Lung (tissue), 12 donors: ENCODE results near the gene ERO1B. TPM values are rescaled to one million over a fixed set of nuclear protein-coding genes. Genes with fewer than 3 reads are reported as not detected.

Source experiments
- ATAC-seq: fragments of 200-7000 bp; cut with Tn5 transposase; one replicate; pipeline ENCODE4 v1.9.1; 2020; ENCODE audit warnings: moderate number of reproducible peaks; ENCODE audit not compliant: insufficient read depth, low FRiP score
- DNase-seq, 3 donors: peaks; one replicate each; pipeline ENCODE4 v3.0.0-alpha.2; 2013 to 2017
- H3K27ac ChIP-seq, 2 donors: one replicate each; pipeline ENCODE4 v1.5.1; 2013; ENCODE audit warnings: mild to moderate bottlenecking in 2 of 2, moderate library complexity in 2 of 2, control low read depth in 1 of 2, inconsistent platforms in 1 of 2, low read depth in 1 of 2, low read length in 1 of 2
- H3K27me3 ChIP-seq, 3 donors: one replicate each; pipeline ENCODE4 v1.5.1; 2013; ENCODE audit warnings: low read length in 2 of 3; ENCODE audit not compliant: control insufficient read depth in 3 of 3, insufficient read depth in 3 of 3
- H3K36me3 ChIP-seq, 4 donors: one replicate each; pipeline ENCODE4 v1.5.1; 2013; ENCODE audit warnings: low read length in 4 of 4, mild to moderate bottlenecking in 1 of 4, moderate library complexity in 1 of 4; ENCODE audit not compliant: control insufficient read depth in 4 of 4, insufficient read depth in 4 of 4
- H3K4me1 ChIP-seq, 5 donors: one replicate each; pipeline ENCODE4 v1.5.1; 2013; ENCODE audit warnings: low read length in 5 of 5, mild to moderate bottlenecking in 2 of 5, moderate library complexity in 1 of 5; ENCODE audit not compliant: control insufficient read depth in 5 of 5, insufficient read depth in 5 of 5
- H3K4me3 ChIP-seq: one replicate; pipeline ENCODE4 v1.5.1; 2013; ENCODE audit warnings: mild to moderate bottlenecking, control low read depth, moderate library complexity
- H3K9ac ChIP-seq, 2 donors: one replicate each; pipeline ENCODE4 v1.5.1; 2013; ENCODE audit warnings: low read length in 2 of 2, control low read depth in 1 of 2; ENCODE audit not compliant: insufficient read depth in 1 of 2
- H3K9me3 ChIP-seq, 4 donors: one replicate each; pipeline ENCODE4 v1.5.1; 2013; ENCODE audit warnings: low read length in 3 of 4, mild to moderate bottlenecking in 1 of 4, moderate library complexity in 1 of 4; ENCODE audit not compliant: control insufficient read depth in 4 of 4, insufficient read depth in 3 of 4
- CTCF ChIP-seq: IDR thresholded peaks from 2 replicates; pipeline ENCODE4 v1.5.1; 2012; ENCODE audit warnings: mild to moderate bottlenecking; ENCODE audit errors: control extremely low read depth, extremely low read depth
- WGBS, 2 donors: extraction: QIAGEN DNeasy Blood & Tissue Kit; methylation state at CpG; one replicate each; pipeline ENCODE4 v1.1.7; 2013; 5-methylcytosine and 5-hydroxymethylcytosine counted together
- polyA plus RNA-seq, 2 donors: library from polyadenylated mRNA; stranded (reverse); fragments of 200-250 nt; gene quantifications; one replicate each; pipeline ENCODE4 v1.2.1, GENCODE V29; 2013
- total RNA-seq, 2 donors: library from RNA; depleted of rRNA in 1 of 2; stranded (reverse); fragments of >200 nt in 1 of 2; gene quantifications; one replicate each; pipeline ENCODE4 v1.2.1, GENCODE V29; 2014 to 2021
- donor health status: control.
- donor health status: control.
- donor health status: Bipolar disorder and iron deficiency.
- donor health status: healthy.
- donor health status: DM: yes; HTN: yes; CAD: no.

ERO1B gene
- total and polyA plus RNA-seq, 4 donors = 2.7 to 15.3 (median 4.6) TPM

- 74 to 87% methylated on average over 4 of the region's 4 CpGs for WGBS, 2 donors
- ATAC-seq (no peak), DNase-seq (no peak)
- H3K4me3 ChIP-seq = no peak overlapping the region
- TF ChIP-seq CTCF = no peak
- H3K9ac ChIP-seq = no peak overlapping the region
- H3K36me3 ChIP-seq = no peaks in the 10 kb centered on the region
- H3K9me3 ChIP-seq = peaks cover 0 to 11% (median 3%) of the 10 kb centered on the region in 4 donors
- no peaks in the 10 kb centered on the region for H3K27me3 ChIP-seq
- H3K27ac ChIP-seq = no peak overlapping the region
- peaks cover 0 to 2% (median 0%) of the 10 kb centered on the region in 5 donors for H3K4me1 ChIP-seq
Measured at GRCh38 chr1:236253918-236254637, 27.7 kb downstream of the ERO1B start.

GRCh38 chr1:236253119-236253518 lies 28.6 kb downstream of the ERO1B start:
- peaks cover 0 to 2% (median 0%) of the 10 kb centered on the region in 5 donors for H3K4me1 ChIP-seq
- H3K27me3 ChIP-seq = no peaks in the 10 kb centered on the region
- no peaks in the 10 kb centered on the region for H3K36me3 ChIP-seq
- H3K9me3 ChIP-seq = peaks cover 0 to 7% (median 0%) of the 10 kb centered on the region in 4 donors
- DNase-seq (no peak), ATAC-seq (no peak)
- WGBS, 2 donors = 96 to 97% methylated on average over 1 of the region's 1 CpG
- no peak overlapping the region for H3K4me3 ChIP-seq
- TF ChIP-seq CTCF = no peak
- H3K9ac ChIP-seq = no peak overlapping the region
- no peak overlapping the region for H3K27ac ChIP-seq

GRCh38 chr1:236251587-236251986 lies 30.2 kb downstream of the ERO1B start:
- no peak overlapping the region for H3K9ac ChIP-seq
- DNase-seq (no peak), ATAC-seq (no peak)
- peaks cover 0 to 2% (median 0%) of the 10 kb centered on the region in 4 donors for H3K36me3 ChIP-seq
- TF ChIP-seq CTCF = no peak
- no peaks in the 10 kb centered on the region for H3K9me3 ChIP-seq
- peaks cover 0 to 2% (median 0%) of the 10 kb centered on the region in 5 donors for H3K4me1 ChIP-seq
- no peak overlapping the region for H3K27ac ChIP-seq
- H3K27me3 ChIP-seq = no peaks in the 10 kb centered on the region
- 97 to 100% methylated on average over 1 of the region's 1 CpG for WGBS, 2 donors
- H3K4me3 ChIP-seq = no peak overlapping the region
